GM19035 (cell line): ENCODE results near the gene KLHL17.

ENCODE experiments used
- ATAC-seq: cut with Tn5 transposase; IDR thresholded peaks from one replicate; pipeline ENCODE4 v1.9.1; 2021; ENCODE audit not compliant: unreplicated experiment

KLHL17 gene

DNA sequence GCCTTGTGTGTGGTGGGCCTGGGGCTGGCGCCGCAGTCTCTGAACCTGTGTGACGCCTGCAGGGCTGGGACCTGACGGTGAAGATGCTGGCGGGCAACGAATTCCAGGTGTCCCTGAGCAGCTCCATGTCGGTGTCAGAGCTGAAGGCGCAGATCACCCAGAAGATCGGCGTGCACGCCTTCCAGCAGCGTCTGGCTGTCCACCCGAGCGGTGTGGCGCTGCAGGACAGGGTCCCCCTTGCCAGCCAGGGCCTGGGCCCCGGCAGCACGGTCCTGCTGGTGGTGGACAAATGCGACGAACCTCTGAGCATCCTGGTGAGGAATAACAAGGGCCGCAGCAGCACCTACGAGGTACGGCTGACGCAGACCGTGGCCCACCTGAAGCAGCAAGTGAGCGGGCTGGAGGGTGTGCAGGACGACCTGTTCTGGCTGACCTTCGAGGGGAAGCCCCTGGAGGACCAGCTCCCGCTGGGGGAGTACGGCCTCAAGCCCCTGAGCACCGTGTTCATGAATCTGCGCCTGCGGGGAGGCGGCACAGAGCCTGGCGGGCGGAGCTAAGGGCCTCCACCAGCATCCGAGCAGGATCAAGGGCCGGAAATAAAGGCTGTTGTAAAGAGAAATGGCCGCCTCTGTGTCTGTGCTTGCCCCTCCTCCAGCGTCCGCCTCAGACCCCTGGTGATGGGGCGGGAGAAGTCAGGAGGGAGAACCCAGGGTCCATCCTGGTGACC lies 53.7 kb downstream of the KLHL17 start:
- ATAC-seq: no peak

DNA sequence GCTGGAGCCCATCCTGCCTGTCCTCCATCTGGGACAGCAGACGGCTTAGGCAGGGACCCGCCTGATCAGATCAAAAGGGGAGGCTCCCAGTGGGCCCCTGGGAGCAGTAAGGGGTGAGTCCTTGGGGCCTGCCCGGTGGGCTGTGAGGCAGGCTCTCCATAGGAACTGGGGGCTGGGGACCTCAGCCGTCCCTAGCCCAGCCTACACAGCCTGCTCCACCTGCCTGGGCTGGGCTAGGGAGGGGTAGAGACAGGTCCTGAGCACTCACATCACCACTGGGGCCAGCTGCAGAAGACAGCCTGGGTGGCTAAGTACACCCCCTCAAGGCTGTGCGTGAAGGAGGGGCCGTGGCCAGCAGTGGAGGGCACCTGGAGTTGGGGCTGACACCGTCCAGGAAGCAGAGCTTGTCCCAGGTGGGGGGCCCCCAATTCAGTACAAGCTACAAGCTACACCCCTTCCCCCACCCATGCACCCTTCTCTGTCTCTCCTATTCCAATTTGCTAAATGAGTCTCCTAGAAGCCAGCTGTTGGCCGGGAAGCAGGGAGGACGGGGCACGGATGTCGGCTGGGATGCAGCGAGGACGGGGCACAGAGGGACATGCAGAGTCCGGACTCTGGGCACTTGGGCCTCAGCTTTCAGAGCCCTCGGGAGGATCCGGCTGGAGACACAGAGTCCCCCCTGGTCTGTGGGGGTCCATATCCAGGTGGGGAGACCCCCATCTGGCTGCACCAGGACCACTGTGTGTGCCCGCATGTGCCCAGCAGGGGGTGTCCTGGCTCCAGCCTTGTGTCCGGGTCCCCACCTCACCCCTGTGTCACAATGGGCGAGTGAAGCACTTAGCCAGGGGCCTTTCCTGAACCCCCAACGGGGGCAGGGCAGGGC lies 54.7 kb downstream of the KLHL17 start:
- ATAC-seq: no peak
